ENCODE data around the gene CFDP1.
"Not testable (repeated sequence)": the region's sequence is repeated elsewhere in the genome, so short reads cannot be mapped to it uniquely, and the experiment has no call there.

The CFDP1 gene

GRCh38 chr16:75273054-75273925 is 160.0 kb downstream of the CFDP1 start:
- Histone ChIP-seq H3K4me3 (no peak overlapping the region), H3K4me2 (peak overlapping the region in 6 of 11 experiments; percentile 70 to 84 (median 72); a peak in 8 of 22 replicates), H3K27ac (no peak overlapping the region)

GRCh38 chr16:75272629-75273028 is 160.7 kb downstream of the CFDP1 start:
- not testable (repeated sequence) for H3K9ac ChIP-seq; H3K4me3 ChIP-seq; H3K9me3 ChIP-seq (replicated peaks in 1 of 11); H3K27ac ChIP-seq; H3K36me3 ChIP-seq
- H3K27me3 ChIP-seq, result peaks cover 7 to 99% (median 21%) of the 10 kb centered on the region in 11 experiments
- H4K20me1 ChIP-seq, result peaks cover 0 to 61% (median 3%) of the 10 kb centered on the region in 11 experiments; a peak in 9 of 22 replicates
- H3K4me1 ChIP-seq, result peaks cover 9 to 21% (median 15%) of the 10 kb centered on the region in 10 experiments
- H3K4me2 ChIP-seq, result peak overlapping the region; percentile 67 to 84 (median 72); a peak in 21 of 22 replicates

More at GRCh38 chr16:75273054-75273925, 160.0 kb downstream of the CFDP1 start:
- Histone ChIP-seq H3K36me3 (no peaks in the 10 kb centered on the region), H3K4me1 (peaks cover 9 to 21% (median 15%) of the 10 kb centered on the region in 10 experiments), H3K9me3 (replicated peaks in 1 of 11) (0 out of 22 replicates have a peak, but pooled peaks cover 0 to 11% (median 0%) of the 10 kb centered on the region in 11 experiments), H4K20me1 (peaks cover 0 to 54% (median 0%) of the 10 kb centered on the region in 11 experiments; a peak in 9 of 22 replicates), H3K27me3 (peaks cover under 1 to 99% (median 15%) of the 10 kb centered on the region in 11 experiments; a peak in 18 of 22 replicates), H3K9ac (no peak overlapping the region)
- no peak for TF ChIP-seq Cebpa-rat (IDR thresholded peaks at IDR 0.05)

- Histone ChIP-seq H3K9ac (no peak overlapping the region), H3K4me2 (peak overlapping the region; percentile 67 to 84 (median 72)), H4K20me1 (peaks cover 0 to 61% (median 5%) of the 10 kb centered on the region in 11 experiments; a peak in 9 of 22 replicates), H3K4me3 (no peak overlapping the region; a peak in 1 of 20 replicates), H3K36me3 (no peaks in the 10 kb centered on the region), H3K27ac (no peak overlapping the region), H3K4me1 (peaks cover 9 to 21% (median 15%) of the 10 kb centered on the region in 10 experiments), H3K27me3 (peaks cover 12 to 99% (median 26%) of the 10 kb centered on the region in 11 experiments), H3K9me3 (replicated peaks in 1 of 11) (0 out of 22 replicates have a peak, but pooled peaks cover 0 to 4% (median 0%) of the 10 kb centered on the region in 11 experiments)
- 0 out of 22 replicates have a peak, but pooled peaks of 1 of the 11 experiments have one; percentile 17 for TF ChIP-seq Cebpa-rat (IDR thresholded peaks at IDR 0.05)
Observed at GRCh38 chr16:75272097-75272551, 161.2 kb downstream of the CFDP1 start.

- no peak for TF ChIP-seq Cebpa-rat (IDR thresholded peaks at IDR 0.05)
- Histone ChIP-seq H3K27me3 (peaks cover 18 to 99% (median 32%) of the 10 kb centered on the region in 11 experiments), H3K27ac (no peak overlapping the region), H3K9ac (no peak overlapping the region), H4K20me1 (peaks cover 0 to 61% (median 8%) of the 10 kb centered on the region in 11 experiments; a peak in 11 of 22 replicates), H3K4me2 (peak overlapping the region; percentile 67 to 84 (median 72); a peak in 21 of 22 replicates), H3K4me3 (no peak overlapping the region), H3K36me3 (no peaks in the 10 kb centered on the region), H3K9me3 (replicated peaks in 1 of 11) (no peaks in the 10 kb centered on the region), H3K4me1 (peaks cover 9 to 21% (median 17%) of the 10 kb centered on the region in 10 experiments)
Observed at GRCh38 chr16:75271441-75272096, 161.7 kb downstream of the CFDP1 start.

- H3K27ac ChIP-seq; H3K4me3 ChIP-seq; H3K36me3 ChIP-seq; H3K4me2 ChIP-seq; H3K9me3 ChIP-seq (replicated peaks in 1 of 11); H3K9ac ChIP-seq: not testable (repeated sequence)
- peaks cover 0 to 77% (median 19%) of the 10 kb centered on the region in 11 experiments; a peak in 17 of 22 replicates for H4K20me1 ChIP-seq
- H3K4me1 ChIP-seq, result peaks cover 21 to 39% (median 32%) of the 10 kb centered on the region in 10 experiments
- peaks cover 40 to 99% (median 54%) of the 10 kb centered on the region in 11 experiments for H3K27me3 ChIP-seq
Observed at GRCh38 chr16:75269358-75269757, 163.9 kb downstream of the CFDP1 start.

GRCh38 chr16:75267631-75268264 is 165.6 kb downstream of the CFDP1 start:
- Histone ChIP-seq H3K4me2 (no peak overlapping the region), H3K27me3 (peaks cover 54 to 99% (median 70%) of the 10 kb centered on the region in 11 experiments), H3K36me3 (no peaks in the 10 kb centered on the region), H3K9ac (no peak overlapping the region), H3K4me1 (peaks cover 21 to 45% (median 31%) of the 10 kb centered on the region in 10 experiments), H3K9me3 (replicated peaks in 1 of 11) (no peaks in the 10 kb centered on the region), H3K27ac (no peak overlapping the region), H4K20me1 (peaks cover 5 to 77% (median 33%) of the 10 kb centered on the region in 11 experiments; a peak in 19 of 22 replicates), H3K4me3 (no peak overlapping the region)
- no peak for TF ChIP-seq Cebpa-rat (IDR thresholded peaks at IDR 0.05)

GRCh38 chr16:75266738-75267630 is 166.3 kb downstream of the CFDP1 start:
- TF ChIP-seq Cebpa-rat (IDR thresholded peaks at IDR 0.05), result no peak
- Histone ChIP-seq H3K4me3 (no peak overlapping the region), H3K9ac (no peak overlapping the region), H3K4me2 (peak overlapping the region in 4 of 11 experiments; percentile 96 to 99 (median 98); a peak in 4 of 22 replicates), H3K27me3 (peaks cover 54 to 99% (median 75%) of the 10 kb centered on the region in 11 experiments), H3K27ac (no peak overlapping the region), H3K4me1 (peaks cover 13 to 38% (median 23%) of the 10 kb centered on the region in 10 experiments), H4K20me1 (peaks cover 5 to 77% (median 33%) of the 10 kb centered on the region in 11 experiments; a peak in 19 of 22 replicates), H3K9me3 (replicated peaks in 1 of 11) (no peaks in the 10 kb centered on the region), H3K36me3 (no peaks in the 10 kb centered on the region)

Data from BLaER1 treated with 17β-estradiol and CSF1 and Interleukin-3, amounts not matched to agents 10 nM and 100 nM (cell line).